GM21390 (cell line): ENCODE data around the gene KCNT2.
"Not testable (repeated sequence)": the region's sequence is repeated elsewhere in the genome, so short reads cannot be mapped to it uniquely, and the experiment has no call there.

ENCODE experiments used
- ATAC-seq: cut with Tn5 transposase; IDR thresholded peaks from one replicate; pipeline ENCODE4 v1.9.1; 2021; ENCODE audit not compliant: unreplicated experiment

Gene KCNT2

DNA sequence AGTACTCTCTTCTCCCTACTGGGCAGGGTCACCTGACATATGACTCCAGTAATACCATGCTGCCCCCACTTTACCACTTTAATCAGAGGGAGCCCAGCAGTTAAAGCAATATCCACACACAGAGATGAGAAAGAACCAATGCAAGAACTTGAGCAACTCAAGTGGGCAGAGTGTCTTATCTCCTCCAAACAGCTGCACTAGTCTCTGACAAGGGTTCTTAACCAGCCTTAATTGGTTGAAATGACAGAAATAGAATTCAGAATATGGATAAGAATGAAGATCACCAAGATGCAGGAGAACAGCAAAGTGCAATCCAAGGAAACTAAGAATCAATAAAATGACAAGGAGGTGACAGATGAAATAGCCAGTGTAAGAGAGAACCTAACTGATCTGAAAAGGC lies 91.0 kb downstream of the KCNT2 start:
- no peak for ATAC-seq

DNA sequence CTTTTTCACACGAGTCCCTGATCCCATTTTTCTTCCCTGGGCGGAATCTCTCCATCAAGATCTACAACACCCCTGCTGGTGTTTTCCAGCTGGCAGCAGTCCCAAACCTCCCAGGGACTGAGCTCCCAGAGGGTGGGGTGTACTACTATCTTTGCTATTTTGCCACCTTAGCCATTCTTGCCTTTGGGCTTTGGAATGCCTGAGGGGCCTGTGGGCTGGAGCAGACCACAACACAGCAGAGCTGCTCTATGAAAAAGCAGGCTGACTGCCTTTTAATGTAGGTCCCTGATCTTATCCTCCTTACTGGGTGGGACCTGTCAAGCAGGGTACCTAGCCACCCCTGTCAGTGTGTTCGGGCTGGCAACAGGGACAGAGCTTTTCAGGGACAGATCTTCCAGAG lies 91.9 kb downstream of the KCNT2 start:
- no peak for ATAC-seq

DNA sequence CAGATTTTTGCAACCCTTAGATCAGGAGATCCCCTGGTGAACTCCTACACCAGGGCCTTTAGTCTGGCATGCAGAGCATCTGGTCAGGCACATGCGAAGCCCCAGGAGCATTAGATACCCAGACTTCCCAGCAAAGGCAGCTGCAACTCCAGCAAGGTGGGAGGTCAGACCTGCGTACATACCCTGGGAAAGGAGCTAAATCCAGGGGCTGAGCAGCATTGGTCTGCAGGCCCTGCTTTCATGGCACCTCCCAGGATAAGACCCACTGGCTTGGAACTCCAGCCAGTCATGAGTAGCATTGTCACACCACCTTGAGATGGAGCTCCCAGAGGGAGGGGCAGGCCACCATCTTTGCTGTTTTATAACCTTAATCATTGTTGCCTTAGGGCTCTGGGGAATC lies 92.3 kb downstream of the KCNT2 start:
- ATAC-seq = no peak

DNA sequence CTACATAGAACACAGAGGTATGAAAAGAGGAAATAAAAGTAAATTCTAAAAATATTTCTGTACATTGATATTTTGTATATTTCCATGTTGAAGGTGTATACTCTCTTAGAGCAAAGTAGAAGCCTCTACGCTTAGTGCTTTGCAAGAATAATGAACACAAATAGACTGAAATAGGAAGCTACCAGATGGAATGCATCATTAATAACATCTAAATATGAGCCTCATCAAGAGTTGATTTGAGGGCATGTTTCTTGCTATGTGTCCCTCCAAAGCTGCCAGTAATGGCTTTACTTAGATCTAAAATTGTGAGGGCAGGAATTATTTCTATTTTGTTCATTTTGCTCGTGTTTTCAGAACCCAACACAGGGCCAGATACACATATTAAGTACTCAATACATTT lies 94.4 kb downstream of the KCNT2 start:
- no peak for ATAC-seq

DNA sequence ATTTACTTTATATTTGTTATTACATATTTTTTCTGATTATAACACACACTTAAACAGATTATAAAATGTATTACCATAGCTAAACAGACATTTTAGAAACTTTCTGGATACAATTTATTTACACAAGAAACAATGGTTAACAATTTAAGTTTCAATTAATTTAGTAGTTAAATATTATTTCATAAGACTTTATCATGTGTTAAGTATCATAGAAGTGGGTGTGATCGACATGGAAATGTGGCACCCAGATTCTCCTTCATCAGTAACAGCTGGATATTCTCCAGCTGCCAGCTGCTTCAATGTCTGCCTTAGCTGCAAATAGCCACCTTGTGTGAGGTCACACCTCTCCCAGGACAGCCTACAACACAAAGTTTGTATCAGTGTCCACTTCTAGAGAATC lies 97.8 kb downstream of the KCNT2 start:
- no peak for ATAC-seq

DNA sequence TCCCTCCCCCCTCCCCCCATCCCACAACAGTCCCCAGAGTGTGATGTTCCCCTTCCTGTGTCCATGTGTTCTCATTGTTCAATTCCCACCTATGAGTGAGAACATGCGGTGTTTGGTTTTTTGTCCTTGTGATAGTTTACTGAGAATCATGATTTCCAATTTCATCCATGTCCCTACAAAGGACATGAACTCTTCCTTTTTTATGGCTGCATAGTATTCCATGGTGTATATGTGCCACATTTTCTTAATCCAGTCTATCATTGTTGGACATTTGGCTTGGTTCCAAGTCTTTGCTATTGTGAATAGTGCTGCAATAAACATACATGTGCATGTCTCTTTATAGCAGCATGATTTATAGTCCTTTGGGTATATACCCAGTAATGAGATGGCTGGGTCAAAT lies 104.0 kb downstream of the KCNT2 start:
- ATAC-seq = not testable (repeated sequence)

DNA sequence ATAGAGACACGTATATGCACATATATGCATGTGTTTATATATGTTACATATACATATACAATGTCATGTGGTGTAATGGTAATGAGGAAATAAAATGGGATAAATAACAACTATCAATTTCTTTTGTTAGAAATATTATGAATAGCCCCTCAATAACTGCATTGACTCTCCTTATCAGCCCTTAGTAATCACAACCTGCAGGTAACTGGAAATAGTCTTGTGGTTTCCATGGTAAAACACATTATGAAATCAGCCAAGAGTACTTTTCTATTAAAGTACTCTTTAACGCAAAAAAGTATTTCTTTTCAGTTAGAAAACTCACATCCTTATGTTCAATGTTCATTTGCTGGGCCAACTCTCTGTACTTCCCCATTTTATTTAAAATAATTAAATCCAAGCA lies 105.8 kb downstream of the KCNT2 start:
- ATAC-seq = no peak

DNA sequence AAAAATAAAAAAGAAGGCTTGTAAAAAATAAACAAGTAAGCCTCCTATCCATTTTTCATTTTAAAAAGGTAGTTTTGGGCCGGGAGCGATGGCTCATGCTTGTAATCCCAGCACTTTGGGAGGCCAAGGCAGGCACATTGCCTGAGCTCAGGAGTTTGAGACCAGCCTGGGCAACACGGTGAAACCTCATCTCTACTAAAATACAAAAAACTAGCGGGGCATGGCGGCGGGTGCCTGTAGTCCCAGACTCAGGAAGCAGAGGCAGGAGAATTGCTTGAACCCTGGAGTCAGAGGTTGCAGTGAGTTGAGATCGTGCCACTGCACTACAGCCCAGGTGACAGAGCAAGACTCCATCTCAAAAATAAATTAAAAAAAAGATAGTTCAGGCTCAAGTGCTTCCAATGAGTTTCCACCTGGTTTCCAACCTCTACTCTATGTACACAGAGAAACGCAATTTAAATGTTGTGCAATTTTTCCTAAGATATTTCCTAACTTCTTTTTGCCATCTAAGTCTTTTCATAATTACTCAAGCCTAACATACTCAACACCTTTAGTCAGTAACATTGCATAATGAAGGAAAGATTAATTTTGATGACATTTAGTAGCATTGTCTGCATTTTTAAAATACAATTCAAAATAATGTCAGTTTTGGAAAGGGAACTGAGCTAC lies 106.3 kb downstream of the KCNT2 start:
- ATAC-seq = no peak

DNA sequence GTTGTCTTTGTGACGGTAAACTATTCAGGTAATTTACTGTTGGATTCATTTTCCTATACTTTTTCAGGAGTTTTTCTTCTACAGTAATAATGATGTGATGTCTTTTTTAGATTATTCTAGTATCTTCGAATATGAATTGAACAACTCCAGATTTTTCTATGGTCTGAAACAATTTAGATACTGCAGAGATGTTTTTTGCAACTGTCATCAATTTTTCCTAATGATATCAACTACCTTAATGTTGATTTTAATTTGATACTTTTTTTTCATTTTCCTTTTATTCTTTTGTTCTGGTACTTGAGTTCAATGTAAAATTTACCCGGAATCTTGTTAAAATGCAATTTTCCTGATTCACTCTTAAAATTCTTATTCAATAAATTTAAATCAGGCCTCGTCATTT lies 110.4 kb downstream of the KCNT2 start:
- ATAC-seq = no peak

DNA sequence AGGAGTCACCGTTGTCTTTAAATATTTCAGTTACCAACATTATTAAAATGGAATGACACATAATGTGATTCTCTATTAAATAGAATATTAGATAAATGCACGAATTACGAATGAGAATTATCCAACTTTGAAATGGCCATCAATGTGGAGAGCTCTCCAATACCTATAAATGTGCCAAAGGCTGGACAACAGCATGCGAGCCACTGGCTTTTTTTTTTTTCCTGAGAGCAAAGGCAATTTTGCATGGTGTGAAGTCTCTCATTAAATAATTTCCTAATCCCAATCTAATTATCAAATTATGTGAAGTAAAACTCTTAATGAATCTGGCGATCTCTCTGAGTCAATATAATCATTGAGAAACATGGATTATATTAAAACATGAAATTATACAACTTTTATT lies 113.5 kb downstream of the KCNT2 start:
- ATAC-seq = no peak

DNA sequence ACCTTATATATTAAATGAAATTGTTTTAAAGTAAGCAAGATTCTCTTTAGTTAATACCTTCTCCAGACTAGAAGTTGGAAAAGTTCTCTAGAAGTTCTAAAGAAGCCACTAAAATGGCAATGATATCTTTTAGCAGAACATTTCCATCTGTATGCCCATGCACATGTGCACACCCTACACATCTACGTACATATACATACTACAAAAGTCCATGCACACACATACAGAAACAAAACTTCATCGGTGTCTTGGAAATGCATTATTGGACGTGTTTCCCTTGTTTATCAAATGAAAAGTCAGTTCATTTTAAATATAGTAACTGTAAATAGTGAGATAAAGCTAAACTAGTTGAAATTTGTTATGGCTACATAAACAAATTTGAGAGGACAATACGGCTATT lies 114.4 kb downstream of the KCNT2 start:
- no peak for ATAC-seq

DNA sequence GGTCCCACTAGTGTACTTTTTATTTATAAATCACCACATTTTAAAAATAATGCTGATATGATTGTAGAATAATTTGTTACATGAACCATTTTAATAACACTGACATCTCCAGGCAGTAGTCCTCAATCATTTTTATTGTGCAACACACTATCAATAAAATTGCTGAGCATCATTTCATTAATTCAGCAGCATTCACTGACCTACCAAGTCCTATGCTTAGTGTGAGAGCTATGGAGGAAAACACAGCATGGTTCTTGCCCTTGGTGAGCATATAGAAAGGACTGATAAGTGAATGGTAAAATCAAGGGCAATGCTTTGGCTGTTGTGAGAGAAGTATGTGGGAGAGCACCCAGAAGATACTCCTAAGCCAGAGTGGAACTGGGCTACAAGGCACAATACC lies 119.7 kb downstream of the KCNT2 start:
- no peak for ATAC-seq

DNA sequence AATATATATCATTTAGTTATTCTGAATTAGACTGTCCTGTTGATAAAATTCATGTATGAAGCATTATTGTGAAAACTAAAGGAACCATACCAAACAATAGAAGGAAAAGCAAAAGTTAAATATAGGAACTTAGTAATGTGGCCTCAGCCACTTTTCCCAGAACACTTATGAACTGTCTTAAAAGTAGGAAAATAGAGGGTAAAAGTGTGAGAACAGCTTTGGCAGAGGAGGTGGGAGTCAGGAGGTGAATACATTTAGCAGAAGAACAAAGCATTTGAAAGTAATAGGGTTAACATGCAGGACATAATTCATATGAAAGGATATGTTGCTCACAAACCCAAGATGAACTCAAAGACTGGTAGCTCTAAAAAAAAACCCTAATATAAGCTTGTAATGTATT lies 121.9 kb downstream of the KCNT2 start:
- no peak for ATAC-seq

DNA sequence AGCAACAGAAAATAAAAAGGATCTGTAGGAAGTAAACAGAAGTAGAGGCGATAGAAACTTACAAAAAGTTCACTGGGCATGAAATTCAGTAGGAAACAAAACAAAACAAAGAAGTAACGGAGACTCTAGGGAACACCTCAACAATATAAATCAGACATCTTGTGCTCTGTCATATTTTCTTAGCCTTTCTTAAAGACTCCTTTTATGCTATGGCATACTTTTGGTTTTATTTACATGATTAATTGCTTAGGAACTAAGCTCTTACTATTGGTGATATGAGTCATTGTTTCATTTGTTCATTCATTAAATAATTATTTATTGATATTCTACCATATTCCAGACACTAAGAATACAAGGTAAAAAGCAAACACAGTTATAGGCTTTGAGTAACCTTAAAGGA lies 126.6 kb downstream of the KCNT2 start:
- no peak for ATAC-seq

DNA sequence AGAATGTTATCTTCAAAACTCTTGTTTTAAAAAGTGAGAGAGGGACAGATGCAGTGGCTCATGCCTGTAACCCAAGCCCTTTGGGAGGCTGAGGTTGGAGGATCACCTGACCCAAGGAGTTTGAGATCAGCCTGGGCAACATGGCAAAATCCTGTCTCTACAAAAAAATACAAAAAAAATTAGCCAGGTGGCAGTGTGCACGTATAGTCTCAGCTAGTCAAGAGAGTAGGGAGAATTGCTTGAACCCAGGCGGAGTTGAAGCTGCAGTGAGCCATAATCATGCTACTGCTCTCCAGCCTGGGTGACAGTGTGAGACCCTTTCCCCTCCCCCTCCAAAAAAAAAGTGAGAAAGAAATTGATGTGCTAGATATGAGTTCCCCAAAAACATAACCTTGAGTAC lies 131.0 kb downstream of the KCNT2 start:
- ATAC-seq = no peak

DNA sequence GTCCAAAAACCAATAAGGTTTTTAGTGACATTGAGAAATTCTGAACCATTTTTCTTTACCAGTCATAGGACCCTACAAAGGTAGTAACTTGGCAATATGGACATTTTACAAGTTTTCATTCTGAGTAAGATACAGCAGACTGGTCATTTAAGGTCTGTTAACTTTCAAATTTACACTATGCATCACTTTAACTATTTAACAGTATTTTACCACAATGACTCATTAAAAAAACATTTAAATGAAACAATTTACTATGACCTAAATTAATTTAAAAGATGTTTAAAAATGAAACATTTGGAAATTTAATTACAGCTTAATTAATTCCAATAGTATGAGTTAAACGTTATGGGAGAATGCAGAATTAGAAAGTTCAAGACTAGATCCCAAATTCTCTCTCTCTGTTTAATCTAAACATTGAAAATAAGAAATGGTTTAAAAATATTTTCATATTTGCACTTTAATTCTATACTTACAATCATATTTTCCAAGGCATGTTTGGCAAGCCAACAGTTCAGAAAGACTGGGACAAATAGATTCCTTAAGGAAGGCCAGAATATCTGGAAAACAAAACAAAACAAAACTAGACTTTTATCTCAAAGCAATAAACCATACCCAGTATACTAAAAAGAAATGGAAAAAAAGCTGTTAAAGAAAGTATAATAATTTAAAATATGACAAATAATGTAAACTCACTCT lies 140.9 kb downstream of the KCNT2 start:
- ATAC-seq = no peak

DNA sequence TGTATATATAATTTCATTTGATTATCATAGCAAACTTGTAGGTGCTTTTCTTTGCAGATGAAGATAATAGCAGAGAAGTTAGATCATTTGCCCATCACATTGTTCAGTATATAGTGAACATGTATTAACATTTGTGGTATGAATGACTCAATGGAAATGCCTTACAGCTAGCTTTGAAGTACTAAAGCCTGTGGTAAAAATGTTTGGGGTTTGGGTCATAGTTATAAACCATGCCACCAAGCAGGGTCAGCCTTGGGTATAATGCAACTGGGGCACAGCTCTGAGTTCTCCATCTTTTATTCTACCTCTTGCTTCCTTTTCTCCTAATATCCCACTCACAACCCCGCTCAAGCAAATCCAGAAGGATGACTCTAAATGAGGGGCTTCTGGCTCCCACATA lies 141.6 kb downstream of the KCNT2 start:
- no peak for ATAC-seq

DNA sequence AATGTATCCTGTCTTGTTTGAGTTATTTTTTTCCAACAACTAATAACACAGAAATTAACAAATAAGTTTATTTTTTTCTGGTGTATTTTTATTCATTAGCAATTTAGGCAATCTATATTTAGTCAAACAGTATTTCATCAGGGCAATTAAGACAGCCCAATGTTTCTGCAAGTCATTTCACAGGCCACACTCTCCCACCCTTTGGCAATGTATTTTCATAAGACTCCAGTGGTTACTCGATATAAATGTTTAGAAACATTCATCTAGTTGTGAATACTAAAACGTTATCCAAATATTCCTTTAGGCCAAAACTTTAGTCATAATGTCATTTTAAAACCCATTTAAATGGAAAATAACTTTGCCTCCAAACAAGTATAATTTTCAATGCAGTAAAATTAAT lies 142.1 kb downstream of the KCNT2 start:
- ATAC-seq = no peak

DNA sequence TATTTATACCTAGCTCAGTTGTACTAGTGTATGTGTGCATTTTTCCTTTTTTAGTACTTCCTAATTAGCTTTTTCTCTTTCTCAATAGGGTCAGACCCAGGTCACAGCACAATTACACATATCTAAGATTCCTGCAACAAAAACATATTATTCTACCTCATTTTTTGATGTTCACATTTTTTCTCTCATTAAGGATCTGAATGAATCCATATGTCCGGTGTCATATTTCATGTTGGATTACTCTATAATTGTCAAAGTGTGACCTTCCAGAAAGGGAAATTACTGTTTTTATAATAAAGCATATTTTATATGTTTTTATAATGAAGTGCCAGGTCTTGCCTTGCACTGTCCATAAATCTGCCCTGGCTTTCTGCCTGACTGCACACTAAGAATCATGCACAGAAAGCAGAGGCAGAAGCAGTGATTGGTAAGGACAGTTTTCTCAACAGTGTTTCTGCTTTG lies 143.7 kb downstream of the KCNT2 start:
- ATAC-seq = no peak

DNA sequence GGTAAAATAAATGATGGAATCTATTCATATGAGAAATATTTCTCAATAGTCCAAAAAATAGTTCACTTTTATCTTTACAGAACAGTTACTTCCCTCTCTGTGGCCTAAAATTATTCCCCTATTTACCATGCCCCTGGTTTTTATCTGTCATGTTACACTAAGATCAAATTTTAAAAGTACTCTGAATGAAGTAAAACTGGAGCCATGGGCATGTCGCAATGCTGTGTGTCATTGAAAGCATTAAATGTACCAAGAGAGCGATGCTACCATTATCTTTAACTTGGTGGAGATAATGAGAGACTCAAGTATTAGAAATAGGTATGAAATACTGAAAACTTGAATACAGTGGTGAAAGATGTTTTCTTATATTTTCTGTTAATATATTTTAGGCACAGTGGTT lies 146.2 kb downstream of the KCNT2 start:
- no peak for ATAC-seq

DNA sequence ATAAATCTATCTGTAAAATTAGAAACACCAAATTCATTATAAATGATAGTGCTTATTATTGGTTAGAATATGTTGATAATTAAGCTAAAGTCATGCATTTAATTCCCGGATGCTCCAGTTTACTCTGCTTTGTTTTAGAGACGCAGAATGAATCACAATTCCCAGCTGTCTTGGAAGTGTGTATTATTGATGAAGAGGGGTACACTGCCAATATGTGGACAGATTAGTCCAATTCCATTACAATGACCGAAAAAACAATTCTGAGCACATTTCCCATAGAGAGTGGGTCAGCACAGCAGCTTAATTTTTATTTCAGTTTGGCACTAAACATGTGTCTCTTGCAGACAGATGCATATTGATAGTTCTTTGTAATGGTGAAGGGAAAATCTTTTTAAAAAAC lies 146.7 kb downstream of the KCNT2 start:
- ATAC-seq = no peak

DNA sequence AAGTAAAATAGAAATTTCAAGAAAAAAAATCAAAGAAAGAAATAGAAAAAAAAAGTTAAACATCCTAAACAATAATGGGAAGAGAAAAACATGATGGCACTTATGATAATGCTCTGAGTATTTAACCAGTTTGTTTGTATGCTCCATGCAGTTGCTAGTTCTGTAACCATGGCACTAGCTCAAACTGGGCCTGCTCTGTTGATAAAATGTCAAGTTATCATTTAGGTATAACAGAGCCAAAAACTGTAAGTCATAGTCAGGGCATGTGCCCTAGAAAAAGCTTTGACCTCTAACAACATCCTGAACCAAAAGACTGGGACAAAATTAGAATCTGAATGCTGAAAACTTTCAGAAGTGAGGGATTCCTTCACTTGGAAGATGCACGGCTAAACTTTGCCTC lies 148.9 kb downstream of the KCNT2 start:
- no peak for ATAC-seq

DNA sequence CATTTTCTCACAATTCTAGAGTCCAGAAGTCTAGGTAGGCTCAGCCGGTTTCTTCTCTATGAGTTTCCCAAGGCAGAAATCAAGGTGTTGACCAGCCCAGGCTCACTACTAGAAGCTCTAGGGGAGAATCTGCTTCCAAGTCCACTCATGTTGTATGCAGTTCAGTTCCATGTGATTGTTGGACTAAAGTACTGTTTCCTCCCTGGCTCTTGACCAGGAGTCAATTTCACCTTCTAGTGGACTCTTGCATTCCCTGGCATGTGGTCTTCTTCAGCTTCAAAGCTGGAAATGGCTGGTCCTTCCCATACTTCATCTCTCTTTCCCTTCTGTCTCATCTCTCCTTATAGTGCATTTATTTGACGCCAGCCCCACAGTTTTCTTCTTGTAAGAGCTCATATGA lies 153.4 kb downstream of the KCNT2 start:
- ATAC-seq = no peak
